GM18511 (cell line): ENCODE results near the gene CAMTA1.

Experiments
- ATAC-seq: cut with Tn5 transposase; IDR thresholded peaks from one replicate; pipeline ENCODE4 v1.9.1; 2021; ENCODE audit warnings: mild to moderate bottlenecking, moderate library complexity; ENCODE audit not compliant: unreplicated experiment

CAMTA1 gene

GRCh38 chr1:6871300-6871972 is 86.2 kb downstream of the CAMTA1 start:
- no peak for ATAC-seq

- ATAC-seq, result no peak
Measured at GRCh38 chr1:6872573-6873261, 87.5 kb downstream of the CAMTA1 start.

- ATAC-seq, result no peak
Measured at GRCh38 chr1:6873298-6874015, 88.2 kb downstream of the CAMTA1 start.

- ATAC-seq, result no peak
Measured at GRCh38 chr1:6874298-6874697, 89.0 kb downstream of the CAMTA1 start.

GRCh38 chr1:6880951-6881690 is 95.9 kb downstream of the CAMTA1 start:
- ATAC-seq, result no peak

GRCh38 chr1:6882414-6882813 is 97.2 kb downstream of the CAMTA1 start:
- no peak for ATAC-seq

- ATAC-seq, result no peak
Measured at GRCh38 chr1:6884652-6885153, 99.4 kb downstream of the CAMTA1 start.

- ATAC-seq, result no peak
Measured at GRCh38 chr1:6885426-6885825, 100.2 kb downstream of the CAMTA1 start.

GRCh38 chr1:6886523-6886922 is 101.3 kb downstream of the CAMTA1 start:
- no peak for ATAC-seq

- no peak for ATAC-seq
Measured at GRCh38 chr1:6888268-6888667, 103.0 kb downstream of the CAMTA1 start.

GRCh38 chr1:6888870-6889269 is 103.6 kb downstream of the CAMTA1 start:
- no peak for ATAC-seq

GRCh38 chr1:6889875-6890480 is 104.7 kb downstream of the CAMTA1 start:
- ATAC-seq, result no peak

GRCh38 chr1:6890686-6891085 is 105.4 kb downstream of the CAMTA1 start:
- no peak for ATAC-seq

GRCh38 chr1:6891781-6892579 is 106.7 kb downstream of the CAMTA1 start:
- no peak for ATAC-seq

- ATAC-seq, result no peak
Measured at GRCh38 chr1:6893388-6893787, 108.1 kb downstream of the CAMTA1 start.

- no peak for ATAC-seq
Measured at GRCh38 chr1:6897138-6897537, 111.9 kb downstream of the CAMTA1 start.

- ATAC-seq, result no peak
Measured at GRCh38 chr1:6898974-6899539, 113.8 kb downstream of the CAMTA1 start.

GRCh38 chr1:6899621-6900020 is 114.4 kb downstream of the CAMTA1 start:
- ATAC-seq, result no peak

- no peak for ATAC-seq
Measured at GRCh38 chr1:6902153-6902552, 116.9 kb downstream of the CAMTA1 start.
